NCI-H2107 treated with DMSO at 0.1 percent for 48 hours (cell line): ENCODE results near the gene ATRN.

Experiments
- DNase-seq: peaks from one replicate; lab custom pipeline; 2025; ENCODE audit not compliant: unreplicated experiment; lab: John Stamatoyannopoulos, UW

Gene ATRN

GRCh38 chr20:3621111-3621510 lies 150.3 kb downstream of the ATRN start:
- no peak for DNase-seq

DNA sequence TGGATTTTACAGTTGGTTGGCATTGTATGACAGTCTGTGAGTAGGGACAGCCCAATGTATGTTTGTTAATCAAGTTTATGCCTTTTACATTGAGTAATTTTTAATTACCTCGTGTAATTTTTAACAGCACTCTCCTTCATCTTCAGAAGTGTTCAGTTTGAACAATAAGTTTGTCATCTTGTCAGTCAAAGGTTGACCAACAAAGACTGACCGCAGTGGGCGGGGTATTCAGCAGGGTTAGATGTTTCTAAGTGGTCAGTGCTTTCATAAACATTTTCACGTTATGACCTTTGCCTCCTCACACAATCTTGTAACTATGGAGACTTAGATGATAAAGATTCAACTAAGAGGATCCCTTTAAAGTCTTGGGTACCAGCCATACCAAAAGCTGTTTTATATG lies 151.6 kb downstream of the ATRN start:
- no peak for DNase-seq

DNA sequence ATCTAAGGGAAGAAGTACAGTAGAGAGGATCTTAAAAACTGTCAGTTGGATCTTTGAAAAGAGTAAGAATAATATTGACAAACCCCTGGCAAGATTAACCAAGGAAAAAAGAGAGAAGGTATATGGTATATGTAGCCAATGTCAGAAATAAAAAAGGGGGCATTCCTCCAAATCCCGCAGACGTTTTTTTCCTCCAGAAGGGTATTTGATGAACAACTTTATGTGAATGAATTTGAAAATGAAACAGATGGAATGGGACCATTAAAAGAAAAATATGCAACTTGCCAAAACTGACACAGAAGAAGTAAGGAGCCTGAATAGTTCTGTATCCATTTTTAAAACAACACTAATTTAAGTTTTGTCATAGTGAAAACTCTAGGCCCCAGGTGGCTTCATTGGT lies 156.7 kb downstream of the ATRN start:
- DNase-seq = no peak

GRCh38 chr20:3628502-3629314 lies 157.9 kb downstream of the ATRN start:
- no peak for DNase-seq

- DNase-seq = no peak
These were observed 159.1 kb downstream of the ATRN start for GRCh38 chr20:3629893-3630292.

DNA sequence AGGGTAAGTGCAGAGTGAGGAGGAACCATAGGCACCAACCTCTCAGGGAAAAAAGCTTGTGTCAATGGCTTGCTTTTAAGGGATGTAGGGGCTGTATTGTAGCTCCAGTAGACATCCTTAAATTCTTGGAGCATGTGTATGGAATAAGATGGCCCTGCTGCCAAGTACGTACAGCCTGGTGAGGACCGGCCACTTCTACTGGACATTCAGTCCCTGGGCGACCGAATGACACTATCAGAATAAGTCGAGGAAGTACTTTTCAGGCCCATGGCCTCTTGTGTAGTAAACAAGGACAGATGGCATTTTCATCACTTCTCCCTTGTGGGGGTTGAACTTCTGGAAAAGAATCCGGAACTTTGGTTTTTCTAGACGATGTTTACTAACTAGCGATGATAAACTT lies 159.6 kb downstream of the ATRN start:
- DNase-seq = no peak

GRCh38 chr20:3631534-3631933 lies 160.7 kb downstream of the ATRN start:
- DNase-seq = no peak

DNA sequence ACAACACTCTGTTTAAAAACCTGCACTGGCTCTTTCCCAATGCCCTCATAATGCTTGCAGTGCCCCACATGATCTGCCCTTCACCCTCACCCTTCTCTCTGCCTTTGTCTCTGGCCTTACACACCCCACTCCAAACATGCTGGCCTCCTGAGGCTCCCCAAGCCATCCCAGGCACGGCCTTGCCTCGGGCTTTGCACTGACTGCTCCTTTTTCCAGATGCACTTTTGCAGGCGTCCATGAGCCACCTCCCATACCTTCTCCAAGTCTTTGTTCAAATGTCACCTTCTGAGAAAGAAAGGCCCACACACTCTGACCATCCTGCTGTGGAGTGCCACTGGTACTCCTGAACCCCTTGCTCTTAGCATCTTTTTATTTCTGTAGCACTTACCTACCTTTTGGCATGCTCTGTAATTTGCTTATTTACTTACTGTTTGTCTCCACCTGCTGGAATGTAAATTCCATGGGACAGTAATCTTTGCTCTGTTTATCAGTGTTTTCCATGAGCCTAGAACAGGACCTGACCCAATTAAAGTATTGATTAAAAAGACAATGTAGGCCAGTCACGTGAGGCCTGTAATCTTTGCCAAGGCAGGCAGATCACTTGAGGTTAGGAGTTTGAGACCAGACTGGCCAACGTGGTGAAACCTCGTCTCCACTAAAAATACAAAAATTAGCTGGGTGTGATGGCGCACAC lies 161.6 kb downstream of the ATRN start:
- no peak for DNase-seq

DNA sequence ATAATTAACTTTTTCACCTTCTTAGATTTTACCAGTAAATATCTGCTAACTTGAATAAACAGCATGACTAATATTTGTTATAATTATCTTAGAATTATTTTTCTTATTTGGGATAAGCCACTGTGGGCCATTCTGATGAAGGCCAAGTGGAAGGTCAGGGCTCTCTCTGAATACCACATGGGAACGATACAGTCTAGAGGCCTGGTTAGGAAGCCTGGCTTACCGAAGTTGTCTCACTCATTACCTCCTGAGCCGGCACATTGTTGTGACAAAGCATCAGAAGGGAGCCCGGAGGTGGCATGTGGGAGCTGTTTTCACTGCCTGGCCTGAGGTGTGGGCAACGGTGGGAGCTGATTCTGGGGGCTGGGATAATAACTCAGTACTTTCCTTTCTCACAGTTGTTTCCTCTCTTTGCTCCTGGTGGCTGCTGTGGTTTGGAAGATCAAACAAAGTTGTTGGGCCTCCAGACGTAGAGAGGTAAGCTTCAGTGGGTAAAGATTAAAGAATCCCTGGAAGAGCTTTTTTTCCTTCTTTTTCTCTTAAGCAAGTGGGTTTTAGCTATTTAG lies 163.2 kb downstream of the ATRN start:
- no peak for DNase-seq

- no peak for DNase-seq
These were observed 164.5 kb downstream of the ATRN start for GRCh38 chr20:3635346-3635745.

GRCh38 chr20:3640259-3640658 lies 169.4 kb downstream of the ATRN start:
- DNase-seq = no peak

DNA sequence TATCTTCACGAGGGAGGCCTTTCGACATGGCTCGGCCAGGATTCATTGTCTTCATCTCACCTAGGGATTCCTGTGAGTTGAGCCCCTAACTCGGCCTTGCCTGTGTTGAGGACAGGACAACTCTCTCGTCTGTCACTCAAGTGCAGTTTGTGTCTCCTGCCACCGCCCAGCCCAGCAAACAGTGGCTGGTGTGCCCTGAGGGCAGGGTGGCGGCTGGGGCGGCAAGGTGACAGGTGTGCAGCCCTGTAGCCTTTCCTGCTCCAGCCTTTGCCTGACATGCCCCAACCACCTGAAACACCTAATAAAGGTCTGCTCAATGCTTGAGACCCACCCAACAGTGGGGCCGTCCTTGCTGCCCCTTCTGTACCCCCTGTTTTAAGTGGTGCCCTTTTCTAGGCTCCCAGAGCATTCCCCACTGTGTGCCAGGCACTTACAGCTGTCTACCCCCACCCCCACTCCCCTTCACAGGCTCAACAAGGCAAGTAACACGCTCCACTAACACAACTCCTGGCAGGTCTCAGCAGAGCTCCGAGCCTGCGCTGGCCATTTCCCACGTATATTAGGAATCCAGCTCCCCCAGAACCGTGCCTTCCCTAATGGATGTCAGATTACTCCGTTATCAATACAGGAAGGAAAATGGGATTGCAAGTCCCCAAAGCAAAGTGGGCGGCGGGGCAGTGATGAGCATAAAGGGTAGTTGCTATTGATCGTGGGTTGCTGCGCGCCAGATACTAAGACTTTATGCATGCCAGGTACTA lies 174.7 kb downstream of the ATRN start:
- no peak for DNase-seq

DNA sequence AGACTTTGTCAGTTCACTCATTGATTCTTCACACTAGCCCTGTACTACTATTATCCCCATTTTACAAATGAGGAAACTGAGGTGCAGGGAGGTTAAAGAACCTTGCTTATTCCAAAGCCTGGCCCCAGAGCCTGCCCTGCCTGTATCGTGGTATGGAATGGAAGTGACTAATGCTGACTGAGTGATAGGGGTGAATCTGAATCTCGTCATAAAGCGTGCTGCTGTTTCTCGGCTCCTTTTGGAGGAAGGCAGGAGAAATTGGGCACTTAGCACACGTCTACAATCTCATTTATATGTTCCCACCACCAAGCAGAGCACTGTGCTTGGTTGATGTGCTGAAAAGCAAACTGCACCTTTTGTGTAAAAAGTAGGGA lies 175.2 kb downstream of the ATRN start:
- DNase-seq = no peak

- no peak for DNase-seq
These were observed 175.8 kb downstream of the ATRN start for GRCh38 chr20:3646651-3647050.

GRCh38 chr20:3647473-3647872 lies 176.7 kb downstream of the ATRN start:
- no peak for DNase-seq

- DNase-seq = no peak
These were observed 178.1 kb downstream of the ATRN start for GRCh38 chr20:3648951-3649350.

DNA sequence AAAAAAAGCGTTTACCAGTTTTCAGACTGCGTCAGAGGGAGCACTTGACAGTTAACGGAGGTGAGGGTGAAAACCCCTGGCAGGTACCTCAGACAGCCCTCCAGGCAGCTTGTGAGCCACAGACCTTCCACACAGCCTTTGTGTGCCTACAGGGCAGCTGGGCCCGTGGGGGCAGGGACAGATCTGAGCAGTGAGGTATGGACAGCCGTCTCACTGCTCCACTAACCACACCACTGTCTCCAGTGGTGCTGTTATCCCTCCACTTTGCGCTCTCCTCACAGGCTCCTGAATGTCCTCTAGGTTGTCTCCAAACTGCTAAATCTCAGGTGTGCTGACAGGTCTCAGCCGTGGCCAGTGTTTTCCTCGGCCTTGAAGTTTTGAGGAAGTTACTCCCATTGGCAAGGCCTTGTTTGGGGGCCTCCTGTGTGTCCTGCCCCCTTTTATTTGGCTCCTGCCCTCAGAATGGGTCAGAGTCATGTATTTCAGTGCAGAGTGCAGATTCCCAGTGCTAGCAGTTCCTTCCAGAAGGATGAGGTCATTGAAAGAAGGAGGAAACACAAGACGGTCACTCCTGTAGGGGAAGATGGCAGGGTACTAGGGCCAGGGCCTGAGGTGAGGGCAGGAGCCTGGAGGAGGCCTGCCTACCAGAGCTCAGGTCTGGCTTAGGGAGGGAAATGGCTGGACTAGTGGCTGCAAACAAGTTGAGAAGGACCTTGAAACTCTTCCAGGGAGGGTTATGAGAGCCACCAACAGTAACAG lies 180.6 kb downstream of the ATRN start:
- DNase-seq = peak; percentile 26

DNA sequence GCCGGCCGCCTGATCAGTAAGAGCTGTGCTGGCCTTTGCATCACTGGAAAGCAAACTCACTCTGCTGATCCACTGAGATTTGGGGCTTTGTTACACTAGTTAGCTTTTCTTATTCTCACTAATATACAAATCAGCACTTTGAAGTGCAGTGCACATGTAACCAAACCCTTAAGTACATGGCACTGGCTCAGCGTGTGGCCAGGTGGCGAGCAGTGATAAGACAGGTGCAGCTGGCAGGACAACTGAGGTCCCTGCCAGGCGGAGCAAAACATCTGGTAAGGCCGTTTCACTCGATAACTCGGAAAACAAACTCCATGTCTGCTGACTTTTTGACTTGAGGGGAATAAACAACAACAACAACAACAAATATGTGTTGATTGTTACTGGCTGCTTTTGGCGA lies 181.4 kb downstream of the ATRN start:
- DNase-seq = peak; percentile 52

GRCh38 chr20:3652676-3653596 lies 182.1 kb downstream of the ATRN start:
- no peak for DNase-seq

DNA sequence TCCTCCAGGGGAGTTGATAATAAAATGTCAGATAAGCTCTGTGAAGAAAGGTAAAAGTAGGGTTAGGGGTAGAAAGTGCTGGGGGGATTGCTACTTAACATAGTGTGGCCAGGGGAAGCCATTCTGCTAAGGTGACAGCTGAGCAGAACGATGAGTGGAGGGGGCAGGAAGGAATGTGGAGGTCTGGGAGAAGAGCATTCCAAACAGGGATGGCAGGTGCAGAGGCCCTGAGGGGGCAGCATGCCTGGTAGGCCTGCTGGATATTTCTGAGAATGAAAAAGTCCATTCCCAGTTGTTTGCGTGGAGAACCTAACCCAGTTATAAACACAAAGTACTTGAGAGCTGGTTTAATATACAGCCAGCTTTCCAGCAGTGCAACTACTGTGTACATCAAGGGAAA lies 183.1 kb downstream of the ATRN start:
- DNase-seq = no peak
